Measurements from ENCODE around the gene BANF2.
"Not testable (repeated sequence)": the region's sequence is repeated elsewhere in the genome, so short reads cannot be mapped to it uniquely, and the experiment has no call there.

Gene BANF2

DNA sequence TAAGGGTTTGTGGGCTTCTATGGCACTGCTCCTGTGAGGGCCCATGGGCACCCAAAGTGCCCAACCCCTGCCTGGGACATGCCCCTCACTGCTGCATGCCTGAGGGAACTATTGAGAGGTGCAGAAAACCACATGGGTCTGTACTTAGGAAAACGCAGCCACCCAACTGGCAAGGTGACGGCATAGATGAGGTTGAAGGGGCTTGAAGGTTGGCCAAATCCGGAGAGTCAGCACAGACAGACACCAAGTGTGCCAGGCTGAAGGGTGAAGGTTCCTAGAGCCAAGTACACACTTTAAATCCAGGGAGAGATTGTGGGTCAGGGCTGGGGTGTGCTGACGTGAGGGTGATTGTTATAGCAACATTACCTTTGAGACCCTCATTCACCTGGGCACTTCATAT lies 6.2 kb downstream of the BANF2 start:
- Histone ChIP-seq H3K4me1 (ENCODE audit: insufficient read depth, low read length) (peaks cover 10% of the 10 kb centered on the region), H3K4me3 (ENCODE audit: low read depth in 1 of 2, low read length in 2 of 2) (no peak overlapping the region), H3K9me3 (ENCODE audit: low read length) (no peaks in the 10 kb centered on the region), H3K36me3 (ENCODE audit: insufficient read depth, low read length) (no peaks in the 10 kb centered on the region), H3K9ac (ENCODE audit: low read length) (no peak overlapping the region), H3K27me3 (ENCODE audit: control insufficient read depth in 1 of 2, insufficient read depth in 2 of 2, low read length in 2 of 2) (no peaks in the 10 kb centered on the region), H3K27ac (ENCODE audit: low read depth, low read length) (no peak overlapping the region)

- Histone ChIP-seq H3K9ac (ENCODE audit: low read length) (no peak overlapping the region), H3K4me3 (ENCODE audit: low read depth in 1 of 2, low read length in 2 of 2) (no peak overlapping the region), H3K27ac (ENCODE audit: low read depth, low read length) (no peak overlapping the region), H3K9me3 (ENCODE audit: low read length) (no peaks in the 10 kb centered on the region), H3K4me1 (ENCODE audit: insufficient read depth, low read length) (peaks cover 10% of the 10 kb centered on the region), H3K27me3 (ENCODE audit: control insufficient read depth in 1 of 2, insufficient read depth in 2 of 2, low read length in 2 of 2) (no peaks in the 10 kb centered on the region), H3K36me3 (ENCODE audit: insufficient read depth, low read length) (no peaks in the 10 kb centered on the region)
Measured at GRCh38 chr20:17706632-17707031, 6.9 kb downstream of the BANF2 start.

DNA sequence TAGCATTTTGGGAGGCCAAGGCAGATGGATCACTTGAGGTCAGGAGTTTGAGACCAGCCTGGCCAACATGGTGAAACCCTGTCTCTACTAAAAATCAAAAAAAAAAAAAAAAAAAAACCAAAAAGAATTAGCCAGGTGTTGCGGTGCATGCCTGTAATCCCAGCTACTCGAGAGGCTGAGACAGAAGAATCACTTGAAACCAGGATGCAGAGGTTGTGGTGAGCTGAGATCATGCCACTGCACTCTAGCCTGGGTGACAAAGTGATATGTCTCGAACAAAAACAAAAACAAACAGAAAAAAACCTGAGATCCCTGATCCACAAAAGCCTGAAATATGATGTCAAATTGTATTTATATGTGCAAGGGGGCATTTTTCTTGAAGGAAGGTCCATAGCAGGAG lies 8.2 kb downstream of the BANF2 start:
- H3K9ac ChIP-seq (ENCODE audit: low read length); H3K27ac ChIP-seq (ENCODE audit: low read depth, low read length); H3K4me1 ChIP-seq (ENCODE audit: insufficient read depth, low read length); H3K36me3 ChIP-seq (ENCODE audit: insufficient read depth, low read length); H3K9me3 ChIP-seq (ENCODE audit: low read length); H3K4me3 ChIP-seq (ENCODE audit: low read depth in 1 of 2, low read length in 2 of 2); H3K27me3 ChIP-seq (ENCODE audit: control insufficient read depth in 1 of 2, insufficient read depth in 2 of 2, low read length in 2 of 2): not testable (repeated sequence)

DNA sequence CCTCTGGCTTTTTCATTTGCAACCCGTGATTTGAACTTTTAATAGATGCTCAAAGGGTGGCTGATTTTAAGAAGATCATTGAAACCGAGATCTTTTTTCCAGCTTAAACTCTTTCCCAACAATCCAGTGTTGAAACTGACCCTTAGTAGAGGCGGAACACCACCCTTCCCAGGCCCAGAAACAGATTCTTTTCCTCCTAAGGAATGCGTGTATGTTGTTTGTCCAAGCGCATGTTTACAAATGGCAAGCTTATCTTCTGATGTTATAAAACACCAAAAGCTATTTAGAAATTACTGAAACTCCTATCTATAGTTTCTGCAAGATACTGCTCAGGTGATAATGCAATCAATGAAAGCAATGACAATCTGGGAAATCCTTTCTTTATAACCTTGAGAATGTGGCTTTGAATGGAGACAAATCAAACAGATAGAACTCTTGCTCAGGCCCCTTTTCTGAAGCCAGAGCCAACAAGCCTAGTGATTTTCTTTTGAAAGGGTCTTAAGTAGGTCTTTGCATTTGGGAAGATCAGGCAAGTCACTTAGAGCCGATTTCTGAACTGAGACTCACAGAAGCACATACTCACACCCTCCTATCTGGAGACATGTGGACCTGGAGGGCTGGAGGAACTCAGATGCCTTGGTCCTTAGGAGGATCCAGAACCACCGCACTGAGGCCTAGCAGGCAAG lies 9.1 kb downstream of the BANF2 start:
- Histone ChIP-seq H3K9ac (ENCODE audit: low read length) (no peak overlapping the region), H3K4me1 (ENCODE audit: insufficient read depth, low read length) (peaks cover 10% of the 10 kb centered on the region), H3K9me3 (ENCODE audit: low read length) (no peaks in the 10 kb centered on the region), H3K36me3 (ENCODE audit: insufficient read depth, low read length) (no peaks in the 10 kb centered on the region), H3K27ac (ENCODE audit: low read depth, low read length) (no peak overlapping the region), H3K4me3 (ENCODE audit: low read depth in 1 of 2, low read length in 2 of 2) (no peak overlapping the region), H3K27me3 (ENCODE audit: control insufficient read depth in 1 of 2, insufficient read depth in 2 of 2, low read length in 2 of 2) (no peaks in the 10 kb centered on the region)

GRCh38 chr20:17709361-17710293 lies 9.9 kb downstream of the BANF2 start:
- Histone ChIP-seq H3K4me1 (ENCODE audit: insufficient read depth, low read length) (peaks cover 10% of the 10 kb centered on the region), H3K4me3 (ENCODE audit: low read depth in 1 of 2, low read length in 2 of 2) (no peak overlapping the region), H3K27ac (ENCODE audit: low read depth, low read length) (no peak overlapping the region), H3K9me3 (ENCODE audit: low read length) (no peaks in the 10 kb centered on the region), H3K9ac (ENCODE audit: low read length) (no peak overlapping the region), H3K27me3 (ENCODE audit: control insufficient read depth in 1 of 2, insufficient read depth in 2 of 2, low read length in 2 of 2) (no peaks in the 10 kb centered on the region), H3K36me3 (ENCODE audit: insufficient read depth, low read length) (no peaks in the 10 kb centered on the region)

GRCh38 chr20:17710379-17711266 lies 10.9 kb downstream of the BANF2 start:
- Histone ChIP-seq H3K9ac (ENCODE audit: low read length) (no peak overlapping the region), H3K27ac (ENCODE audit: low read depth, low read length) (no peak overlapping the region), H3K4me1 (ENCODE audit: insufficient read depth, low read length) (peaks cover 10% of the 10 kb centered on the region)

DNA sequence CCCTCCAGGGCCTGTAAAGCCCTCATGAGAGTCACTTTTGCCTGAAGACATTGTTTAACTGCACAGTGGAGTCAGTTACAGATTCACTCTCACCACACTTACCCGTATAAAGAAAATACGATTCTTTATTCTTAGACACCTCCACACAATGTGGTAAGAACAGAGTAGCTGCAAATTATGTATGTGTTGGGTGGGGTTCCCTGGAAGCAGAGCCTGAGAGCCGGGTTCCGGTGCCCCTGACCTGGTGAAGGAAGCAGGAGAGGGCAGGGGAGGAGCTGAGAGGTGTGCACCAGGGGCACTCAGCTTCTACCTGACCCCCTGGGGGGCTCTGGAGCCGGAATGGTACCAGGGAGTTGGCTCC lies 11.5 kb downstream of the BANF2 start:
- H3K36me3 ChIP-seq (ENCODE audit: insufficient read depth, low read length): no peaks in the 10 kb centered on the region
- no peak overlapping the region for H3K27ac ChIP-seq (ENCODE audit: low read depth, low read length)
- no peaks in the 10 kb centered on the region for H3K27me3 ChIP-seq (ENCODE audit: control insufficient read depth in 1 of 2, insufficient read depth in 2 of 2, low read length in 2 of 2)
- H3K9ac ChIP-seq (ENCODE audit: low read length): no peak overlapping the region
- no peaks in the 10 kb centered on the region for H3K9me3 ChIP-seq (ENCODE audit: low read length)
- peaks cover 10% of the 10 kb centered on the region for H3K4me1 ChIP-seq (ENCODE audit: insufficient read depth, low read length)
- H3K4me3 ChIP-seq (ENCODE audit: low read depth in 1 of 2, low read length in 2 of 2): no peak overlapping the region

More at GRCh38 chr20:17710379-17711266, 10.9 kb downstream of the BANF2 start:
- Histone ChIP-seq H3K36me3 (ENCODE audit: insufficient read depth, low read length) (no peaks in the 10 kb centered on the region), H3K27me3 (ENCODE audit: control insufficient read depth in 1 of 2, insufficient read depth in 2 of 2, low read length in 2 of 2) (no peaks in the 10 kb centered on the region), H3K4me3 (ENCODE audit: low read depth in 1 of 2, low read length in 2 of 2) (no peak overlapping the region), H3K9me3 (ENCODE audit: low read length) (no peaks in the 10 kb centered on the region)

DNA sequence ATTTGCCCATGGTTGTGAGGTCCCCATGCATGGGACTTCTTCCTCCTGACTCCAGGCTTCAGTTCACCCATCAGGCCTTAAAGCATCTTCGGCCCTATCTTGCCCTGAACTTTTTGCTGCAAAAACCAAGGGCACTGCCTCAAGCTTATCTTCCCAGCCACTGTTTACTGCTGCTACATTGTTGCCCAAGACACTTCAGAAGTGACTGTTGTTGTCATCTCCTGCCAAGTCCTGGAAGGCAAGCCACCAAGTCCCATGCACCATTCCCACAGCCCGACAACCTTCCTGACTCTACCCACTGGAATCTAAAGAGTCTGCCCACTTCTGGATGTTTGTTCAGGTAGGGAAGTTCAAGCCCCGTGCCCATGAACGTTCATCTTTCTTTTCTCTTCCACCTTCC lies 12.4 kb downstream of the BANF2 start:
- no peaks in the 10 kb centered on the region for H3K9me3 ChIP-seq (ENCODE audit: low read length)
- no peaks in the 10 kb centered on the region for H3K27me3 ChIP-seq (ENCODE audit: control insufficient read depth in 1 of 2, insufficient read depth in 2 of 2, low read length in 2 of 2)
- no peak overlapping the region for H3K4me3 ChIP-seq (ENCODE audit: low read depth in 1 of 2, low read length in 2 of 2)
- H3K9ac ChIP-seq (ENCODE audit: low read length): no peak overlapping the region
- H3K36me3 ChIP-seq (ENCODE audit: insufficient read depth, low read length): no peaks in the 10 kb centered on the region
- H3K4me1 ChIP-seq (ENCODE audit: insufficient read depth, low read length): peaks cover 10% of the 10 kb centered on the region
- H3K27ac ChIP-seq (ENCODE audit: low read depth, low read length): no peak overlapping the region

- H3K4me3 ChIP-seq (ENCODE audit: low read depth in 1 of 2, low read length in 2 of 2): no peak overlapping the region
- H3K27me3 ChIP-seq (ENCODE audit: control insufficient read depth in 1 of 2, insufficient read depth in 2 of 2, low read length in 2 of 2): no peaks in the 10 kb centered on the region
- H3K9me3 ChIP-seq (ENCODE audit: low read length): no peaks in the 10 kb centered on the region
Measured at GRCh38 chr20:17712708-17713107, 12.9 kb downstream of the BANF2 start.

DNA sequence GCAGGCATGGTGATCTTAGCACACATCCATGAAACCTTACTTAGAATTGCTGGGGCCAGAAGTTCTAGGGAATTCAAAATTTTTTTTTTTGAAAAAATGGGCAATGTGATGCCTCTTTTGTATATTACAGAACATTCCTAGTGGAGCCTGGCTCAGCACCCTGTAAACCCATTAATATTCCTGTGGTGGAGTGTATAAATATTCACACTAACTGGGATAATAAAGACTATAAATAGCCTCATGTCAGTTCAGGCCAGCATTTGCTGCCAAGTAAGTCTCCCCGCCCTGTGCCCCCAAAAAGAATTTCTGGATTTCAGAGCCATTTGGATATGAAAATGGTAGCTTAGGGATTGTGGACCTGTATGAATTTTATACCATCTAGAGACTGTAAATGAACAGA lies 14.8 kb downstream of the BANF2 start:
- Histone ChIP-seq H3K9ac (ENCODE audit: low read length) (no peak overlapping the region), H3K36me3 (ENCODE audit: insufficient read depth, low read length) (no peaks in the 10 kb centered on the region), H3K4me3 (ENCODE audit: low read depth in 1 of 2, low read length in 2 of 2) (no peak overlapping the region), H3K4me1 (ENCODE audit: insufficient read depth, low read length) (peaks cover 10% of the 10 kb centered on the region), H3K27ac (ENCODE audit: low read depth, low read length) (no peak overlapping the region), H3K27me3 (ENCODE audit: control insufficient read depth in 1 of 2, insufficient read depth in 2 of 2, low read length in 2 of 2) (no peaks in the 10 kb centered on the region), H3K9me3 (ENCODE audit: low read length) (no peaks in the 10 kb centered on the region)

More at GRCh38 chr20:17712708-17713107, 12.9 kb downstream of the BANF2 start:
- Histone ChIP-seq H3K36me3 (ENCODE audit: insufficient read depth, low read length) (no peaks in the 10 kb centered on the region), H3K27ac (ENCODE audit: low read depth, low read length) (no peak overlapping the region), H3K9ac (ENCODE audit: low read length) (no peak overlapping the region), H3K4me1 (ENCODE audit: insufficient read depth, low read length) (peaks cover 10% of the 10 kb centered on the region)

DNA sequence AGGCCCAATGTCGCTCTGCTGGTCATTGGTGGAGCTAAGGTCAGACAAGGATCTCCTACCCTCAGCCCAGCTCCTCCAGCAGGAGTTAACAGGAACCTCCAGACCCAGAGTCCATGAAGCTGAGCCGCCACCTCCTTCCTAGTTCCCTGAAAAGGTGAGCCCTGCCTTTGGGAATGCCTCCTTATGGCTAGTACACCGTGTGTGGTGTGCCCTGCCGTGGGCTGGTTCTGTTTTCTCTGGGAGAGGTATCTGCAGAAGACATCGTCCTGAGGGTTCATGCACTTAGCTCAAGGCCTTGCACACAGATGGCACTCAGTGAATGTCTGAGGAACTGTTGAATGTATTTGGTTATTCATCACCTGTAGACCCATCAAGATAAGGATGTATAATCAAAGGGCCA lies 15.3 kb downstream of the BANF2 start:
- H3K4me3 ChIP-seq (ENCODE audit: low read depth in 1 of 2, low read length in 2 of 2): no peak overlapping the region
- H3K36me3 ChIP-seq (ENCODE audit: insufficient read depth, low read length): no peaks in the 10 kb centered on the region
- H3K4me1 ChIP-seq (ENCODE audit: insufficient read depth, low read length): peaks cover 8% of the 10 kb centered on the region
- no peak overlapping the region for H3K27ac ChIP-seq (ENCODE audit: low read depth, low read length)
- no peaks in the 10 kb centered on the region for H3K27me3 ChIP-seq (ENCODE audit: control insufficient read depth in 1 of 2, insufficient read depth in 2 of 2, low read length in 2 of 2)
- no peak overlapping the region for H3K9ac ChIP-seq (ENCODE audit: low read length)
- no peaks in the 10 kb centered on the region for H3K9me3 ChIP-seq (ENCODE audit: low read length)

All from muscle layer of colon (tissue), 2 donors.